ENCODE data around the gene RHBDF2.

GRCh38 chr17:76491271-76492122 lies 9.7 kb downstream of the RHBDF2 start:
- TF ChIP-seq POLR2A (IDR thresholded peaks at IDR 0.05) = no peak
- no peak for TF ChIP-seq CTCF (IDR thresholded peaks at IDR 0.05)
